Measurements from ENCODE around the gene ENTPD7. TPM values are rescaled to one million over a fixed set of nuclear protein-coding genes. Genes with fewer than 3 reads are reported as not detected.

The ENTPD7 gene
- polyA plus RNA-seq, 1 donor from 2014 or later = 4.1 TPM

DNA sequence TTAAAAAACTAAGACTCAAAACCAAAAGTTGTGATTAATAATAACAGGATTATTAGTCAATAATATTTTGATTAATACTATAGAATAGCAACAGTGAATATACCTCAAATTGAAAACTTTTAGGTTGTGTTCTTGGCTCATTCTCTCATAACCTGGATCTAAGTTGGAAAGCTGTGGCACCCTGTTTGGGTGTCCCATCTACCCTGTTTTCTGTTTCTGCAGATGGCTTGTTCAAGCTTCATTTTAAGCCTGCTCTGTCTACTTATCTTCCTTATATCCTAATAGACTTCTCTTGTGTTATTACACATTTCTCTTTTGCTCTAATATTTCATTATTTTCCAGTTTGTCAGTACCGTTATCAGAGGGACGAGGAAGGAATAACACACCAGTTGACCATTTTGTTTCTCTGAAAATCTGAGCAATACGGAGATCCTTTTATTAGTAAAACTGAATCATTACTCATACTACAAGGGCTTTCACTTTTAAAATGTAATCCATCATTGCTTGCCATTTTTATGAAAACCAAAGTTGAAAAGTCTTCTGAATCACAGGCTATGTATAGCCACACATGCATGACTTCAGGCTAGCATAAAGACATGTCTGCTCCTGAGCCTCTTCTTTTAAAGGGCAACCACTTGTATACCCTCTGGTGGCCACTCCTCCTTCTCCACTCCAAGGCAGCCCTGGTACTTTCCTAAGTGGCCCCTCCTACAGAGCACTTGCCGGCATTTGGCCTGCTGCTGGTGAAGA, 50.3 kb downstream of the ENTPD7 start:
- Histone ChIP-seq H3K27ac (ENCODE audit: low read length) (no peak overlapping the region), H3F3A (ENCODE audit: insufficient read depth, low read length, poor library complexity, severe bottlenecking) (no peaks in the 10 kb centered on the region), H3K79me2 (replicated peaks; ENCODE audit: insufficient read depth, low read length) (no peaks in the 10 kb centered on the region), H3K4me3 (ENCODE audit: low read length) (no peak overlapping the region), H3K9me2 (ENCODE audit: insufficient read depth, low read length) (no peaks in the 10 kb centered on the region), H4K20me1 (ENCODE audit: insufficient read depth) (no peaks in the 10 kb centered on the region), H3K27me3 (ENCODE audit: insufficient read depth, low read depth, low read length) (no peaks in the 10 kb centered on the region), H2AFZ (ENCODE audit: low read depth, low read length) (no peak overlapping the region), H3K9ac (ENCODE audit: low read length) (no peak overlapping the region), H3K36me3 (ENCODE audit: insufficient read depth, low read length) (peaks cover 7% of the 10 kb centered on the region), H3K9me3 (ENCODE audit: low read length) (no peaks in the 10 kb centered on the region), H3K4me2 (ENCODE audit: low read length) (no peak overlapping the region)
- TF ChIP-seq POLR2AphosphoS5 (IDR thresholded peaks at IDR 0.05) = no peak
- no peak for TF ChIP-seq MXI1 (conservative IDR thresholded peaks at IDR 0.05; ENCODE audit: poor library complexity, severe bottlenecking)
- no peak for TF ChIP-seq TAF1 (IDR thresholded peaks at IDR 0.05; ENCODE audit: low read depth)
- no peak for TF ChIP-seq REST (IDR thresholded peaks at IDR 0.05; ENCODE audit: borderline replicate concordance)
- TF ChIP-seq RAD21 (conservative IDR thresholded peaks at IDR 0.05) = no peak
- TF ChIP-seq EZH2 (IDR thresholded peaks at IDR 0.05; ENCODE audit: borderline replicate concordance, insufficient read depth, low read length, poor library complexity, severe bottlenecking) = no peak
- TF ChIP-seq EP300 (conservative IDR thresholded peaks at IDR 0.05; ENCODE audit: poor library complexity, severe bottlenecking) = no peak
- TF ChIP-seq, protein P1, sequence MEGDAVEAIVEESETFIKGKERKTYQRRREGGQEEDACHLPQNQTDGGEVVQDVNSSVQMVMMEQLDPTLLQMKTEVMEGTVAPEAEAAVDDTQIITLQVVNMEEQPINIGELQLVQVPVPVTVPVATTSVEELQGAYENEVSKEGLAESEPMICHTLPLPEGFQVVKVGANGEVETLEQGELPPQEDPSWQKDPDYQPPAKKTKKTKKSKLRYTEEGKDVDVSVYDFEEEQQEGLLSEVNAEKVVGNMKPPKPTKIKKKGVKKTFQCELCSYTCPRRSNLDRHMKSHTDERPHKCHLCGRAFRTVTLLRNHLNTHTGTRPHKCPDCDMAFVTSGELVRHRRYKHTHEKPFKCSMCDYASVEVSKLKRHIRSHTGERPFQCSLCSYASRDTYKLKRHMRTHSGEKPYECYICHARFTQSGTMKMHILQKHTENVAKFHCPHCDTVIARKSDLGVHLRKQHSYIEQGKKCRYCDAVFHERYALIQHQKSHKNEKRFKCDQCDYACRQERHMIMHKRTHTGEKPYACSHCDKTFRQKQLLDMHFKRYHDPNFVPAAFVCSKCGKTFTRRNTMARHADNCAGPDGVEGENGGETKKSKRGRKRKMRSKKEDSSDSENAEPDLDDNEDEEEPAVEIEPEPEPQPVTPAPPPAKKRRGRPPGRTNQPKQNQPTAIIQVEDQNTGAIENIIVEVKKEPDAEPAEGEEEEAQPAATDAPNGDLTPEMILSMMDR (IDR thresholded peaks at IDR 0.05; ENCODE audit: poor library complexity, severe bottlenecking) = no peak
- no peak for TF ChIP-seq SMC3 (conservative IDR thresholded peaks at IDR 0.05; ENCODE audit: poor library complexity)

GRCh38 chr10:99711129-99711719, 51.9 kb downstream of the ENTPD7 start:
- Histone ChIP-seq H3K79me2 (replicated peaks; ENCODE audit: insufficient read depth, low read length) (no peaks in the 10 kb centered on the region), H3K9me3 (ENCODE audit: low read length) (no peaks in the 10 kb centered on the region), H3K27ac (ENCODE audit: low read length) (no peak overlapping the region), H3K36me3 (ENCODE audit: insufficient read depth, low read length) (peaks cover 7% of the 10 kb centered on the region), H3K27me3 (ENCODE audit: insufficient read depth, low read depth, low read length) (no peaks in the 10 kb centered on the region), H2AFZ (ENCODE audit: low read depth, low read length) (no peak overlapping the region), H3K9me2 (ENCODE audit: insufficient read depth, low read length) (no peaks in the 10 kb centered on the region), H3K4me2 (ENCODE audit: low read length) (no peak overlapping the region), H3K4me3 (ENCODE audit: low read length) (no peak overlapping the region), H3K9ac (ENCODE audit: low read length) (no peak overlapping the region), H3F3A (ENCODE audit: insufficient read depth, low read length, poor library complexity, severe bottlenecking) (no peaks in the 10 kb centered on the region), H4K20me1 (ENCODE audit: insufficient read depth) (no peaks in the 10 kb centered on the region)
- TF ChIP-seq SMC3 (conservative IDR thresholded peaks at IDR 0.05; ENCODE audit: poor library complexity) (peak; percentile 59), EZH2 (IDR thresholded peaks at IDR 0.05; ENCODE audit: borderline replicate concordance, insufficient read depth, low read length, poor library complexity, severe bottlenecking) (no peak), REST (IDR thresholded peaks at IDR 0.05; ENCODE audit: borderline replicate concordance) (no peak), RAD21 (conservative IDR thresholded peaks at IDR 0.05) (peak; percentile 61), EP300 (conservative IDR thresholded peaks at IDR 0.05; ENCODE audit: poor library complexity, severe bottlenecking) (no peak), TAF1 (IDR thresholded peaks at IDR 0.05; ENCODE audit: low read depth) (no peak), MXI1 (conservative IDR thresholded peaks at IDR 0.05; ENCODE audit: poor library complexity, severe bottlenecking) (no peak), POLR2AphosphoS5 (IDR thresholded peaks at IDR 0.05) (no peak)
- TF ChIP-seq, protein P1 (IDR thresholded peaks at IDR 0.05; ENCODE audit: poor library complexity, severe bottlenecking) = peak; percentile 54

Measured in neural cell (in vitro differentiated cells).